Activated naive CD8-positive, alpha-beta T cell treated with anti-CD3 and anti-CD28 coated beads, Interleukin-2, amount 10 ng/mL, durations not matched to agents 7 days and 5 days (primary cell): ENCODE measurements around the gene SLC1A6. TPM values are rescaled to one million over a fixed set of nuclear protein-coding genes. Genes with fewer than 3 reads are reported as not detected.
"Not testable (repeated sequence)": the region's sequence is repeated elsewhere in the genome, so short reads cannot be mapped to it uniquely, and the experiment has no call there.

Source experiments
- ATAC-seq: fragments of 150-1000 bp; cut with Tn5 transposase; one replicate; pipeline ENCODE4 v1.10.0; 2021; ENCODE audit warnings: low read depth, moderate library complexity
- POLR2A ChIA-PET: fragments of 350-600 bp; sonication (Branson Sonifier 250); formaldehyde crosslinking; loops from one replicate; lab custom pipeline; 2021; ENCODE audit warnings: antibody characterized with exemption; lab: Charles Lee
- DNase-seq: peaks from one replicate; pipeline ENCODE4 v3.0.0; 2021
- H3K27ac Mint-ChIP-seq: one replicate; pipeline ENCODE4 v1.8.0; 2022; ENCODE audit warnings: mild to moderate bottlenecking, mixed read lengths
- H3K27me3 Mint-ChIP-seq: one replicate; pipeline ENCODE4 v1.8.0; 2022; ENCODE audit warnings: mild to moderate bottlenecking, moderate library complexity, mixed read lengths
- H3K36me3 Mint-ChIP-seq: one replicate; pipeline ENCODE4 v1.8.0; 2021; ENCODE audit warnings: mild to moderate bottlenecking, mixed read lengths
- H3K4me1 Mint-ChIP-seq: one replicate; pipeline ENCODE4 v1.8.0; 2021; ENCODE audit warnings: mixed read lengths
- H3K4me3 Mint-ChIP-seq: one replicate; pipeline ENCODE4 v1.8.0; 2022; ENCODE audit warnings: mild to moderate bottlenecking, moderate library complexity, mixed read lengths
- H3K9me3 Mint-ChIP-seq: one replicate; pipeline ENCODE4 v1.8.0; 2021; ENCODE audit warnings: mixed read lengths
- total RNA-seq, 2 experiments: library from RNA; stranded (reverse); gene quantifications; one replicate each; pipeline ENCODE4 v1.2.3, GENCODE V29; 2021

The SLC1A6 gene
- not detected for total RNA-seq

DNA sequence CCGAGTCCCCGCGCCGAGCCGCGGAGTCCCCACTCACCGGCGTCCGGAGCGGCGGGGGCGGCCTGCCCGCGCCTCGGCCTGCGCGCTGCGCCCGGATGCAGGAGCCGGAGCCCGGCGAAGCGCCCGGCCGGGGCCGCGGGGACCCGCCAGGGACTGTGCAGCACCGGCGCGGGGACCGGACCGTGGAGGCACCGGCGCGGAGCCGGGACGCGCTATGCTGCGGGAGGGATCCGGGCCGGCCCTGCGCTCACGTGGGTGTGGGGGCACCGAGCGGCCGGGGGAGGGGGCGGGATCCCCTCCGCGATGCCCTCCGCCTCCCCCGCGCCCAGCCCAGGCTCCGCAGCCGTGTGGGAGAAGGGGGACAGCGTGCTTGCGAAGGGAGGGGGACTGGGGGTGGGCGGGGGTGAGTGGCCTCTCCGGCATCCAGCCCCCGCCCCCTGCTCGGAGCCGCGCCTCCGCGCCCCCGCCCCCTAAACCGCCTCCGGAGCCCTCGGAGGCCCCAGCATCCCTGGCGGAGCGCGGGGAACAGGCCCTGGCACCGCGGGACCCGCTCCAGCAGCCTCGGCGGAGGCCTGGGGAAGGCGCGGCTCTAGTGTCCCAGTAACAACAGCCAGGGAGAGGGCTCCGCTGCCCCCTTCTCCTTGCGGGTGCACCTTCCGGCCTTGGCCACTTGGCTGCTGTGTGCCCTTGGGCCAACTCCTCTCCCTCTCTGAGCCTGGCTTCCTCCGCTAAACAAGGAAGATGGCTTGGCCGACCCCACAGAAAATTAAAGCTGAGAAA is at the start of gene SLC1A6:
SLC1A6 (minus strand) TSS at position 389 of the 780 bp plus-strand sequence. CDS start 6,954 bp downstream, outside the sequence.
- POLR2A ChIA-PET, result no interaction called here
- Mint-ChIP-seq H3K27me3 (peaks cover 35% of the 10 kb centered on the region), H3K36me3 (no peaks in the 10 kb centered on the region), H3K9me3 (no peaks in the 10 kb centered on the region), H3K4me3 (peak within 1 kb of the TSS; percentile 46), H3K27ac (no peak within 1 kb of the TSS), H3K4me1 (peaks cover 4% of the 10 kb centered on the region)
- DNase-seq (peak; percentile 34), ATAC-seq (no peak)

DNA sequence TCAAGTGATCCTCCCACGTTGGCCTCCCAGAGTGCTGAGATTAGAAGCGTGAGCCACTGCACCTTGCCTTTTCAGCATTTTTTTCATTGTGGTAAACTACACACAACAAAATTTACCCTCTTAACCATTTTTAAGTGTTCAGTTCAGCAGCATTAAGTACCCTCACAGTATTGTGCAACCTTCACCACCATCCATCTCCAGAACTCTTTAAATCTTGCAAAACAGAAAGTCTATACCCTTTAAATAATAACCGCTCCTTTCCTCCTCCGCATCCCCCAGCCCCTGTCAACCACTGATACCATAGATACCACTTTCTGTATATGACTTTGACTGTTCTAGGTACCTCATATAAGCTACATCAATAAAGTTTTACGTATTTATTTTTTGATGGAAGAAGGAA is 48.8 kb upstream of the SLC1A6 start:
- H3K9me3 Mint-ChIP-seq, result no peaks in the 10 kb centered on the region
- POLR2A ChIA-PET, result no interaction called here

DNA sequence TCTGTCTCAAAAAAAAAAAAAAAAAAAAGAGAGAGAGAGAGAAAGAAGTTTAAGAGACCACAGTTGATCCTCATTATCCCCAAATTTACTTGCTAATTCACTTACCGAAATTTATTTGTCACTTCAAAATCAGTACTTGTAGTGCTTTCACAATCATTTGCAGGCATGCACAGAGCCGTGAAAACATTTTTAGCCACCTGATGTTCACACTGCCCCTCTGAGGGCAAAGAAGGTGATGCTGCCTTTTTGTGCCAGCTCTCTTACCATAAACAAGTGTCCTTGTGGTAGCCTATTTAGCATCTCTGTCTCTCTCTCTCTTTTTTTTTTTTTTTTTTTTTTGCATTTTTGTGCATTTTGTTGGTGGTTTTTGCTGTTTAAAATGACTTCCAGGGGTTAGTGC is 45.6 kb upstream of the SLC1A6 start:
- Mint-ChIP-seq H3K27me3 (peaks cover 6% of the 10 kb centered on the region), H3K4me3 (no peak overlapping the region), H3K9me3 (no peaks in the 10 kb centered on the region), H3K4me1 (no peaks in the 10 kb centered on the region), H3K36me3 (no peaks in the 10 kb centered on the region), H3K27ac (no peak overlapping the region)
- ATAC-seq (no peak), DNase-seq (no peak)
- POLR2A ChIA-PET, result no interaction called here

More for the DNA sequence above, 48.8 kb upstream of the SLC1A6 start:
- H3K27me3 Mint-ChIP-seq, result peaks cover 6% of the 10 kb centered on the region
- ATAC-seq (no peak), DNase-seq (no peak)
- no peak overlapping the region for H3K4me3 Mint-ChIP-seq
- no peaks in the 10 kb centered on the region for H3K4me1 Mint-ChIP-seq
- no peaks in the 10 kb centered on the region for H3K36me3 Mint-ChIP-seq
- H3K27ac Mint-ChIP-seq, result no peak overlapping the region

DNA sequence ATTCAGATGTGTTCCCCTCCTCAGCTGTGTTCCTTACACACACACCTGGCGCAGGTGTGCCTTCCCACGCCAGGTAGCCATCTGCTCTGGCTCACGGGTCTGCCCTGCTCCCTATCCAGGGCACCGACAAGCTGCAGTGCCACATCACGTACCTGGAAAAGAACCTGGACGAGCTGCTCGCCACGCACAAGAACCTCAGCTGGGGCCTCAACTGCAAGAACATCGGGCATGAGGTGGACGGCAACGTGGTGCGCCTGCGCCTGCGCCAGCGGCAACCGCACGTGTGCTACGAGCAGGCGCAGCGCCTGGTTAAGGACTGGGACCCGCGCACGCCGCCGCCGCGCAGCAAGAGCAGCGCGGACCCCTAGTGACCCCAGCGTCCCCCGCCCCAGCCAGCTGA is 43.1 kb upstream of the SLC1A6 start:
- H3K4me3 Mint-ChIP-seq, result no peak overlapping the region
- no peaks in the 10 kb centered on the region for H3K36me3 Mint-ChIP-seq
- H3K27ac Mint-ChIP-seq, result no peak overlapping the region
- no peaks in the 10 kb centered on the region for H3K4me1 Mint-ChIP-seq
- ATAC-seq, result no peak
- H3K9me3 Mint-ChIP-seq, result no peaks in the 10 kb centered on the region
- H3K27me3 Mint-ChIP-seq, result peaks cover 4% of the 10 kb centered on the region
- DNase-seq, result no peak
- POLR2A ChIA-PET, result no interaction called here

DNA sequence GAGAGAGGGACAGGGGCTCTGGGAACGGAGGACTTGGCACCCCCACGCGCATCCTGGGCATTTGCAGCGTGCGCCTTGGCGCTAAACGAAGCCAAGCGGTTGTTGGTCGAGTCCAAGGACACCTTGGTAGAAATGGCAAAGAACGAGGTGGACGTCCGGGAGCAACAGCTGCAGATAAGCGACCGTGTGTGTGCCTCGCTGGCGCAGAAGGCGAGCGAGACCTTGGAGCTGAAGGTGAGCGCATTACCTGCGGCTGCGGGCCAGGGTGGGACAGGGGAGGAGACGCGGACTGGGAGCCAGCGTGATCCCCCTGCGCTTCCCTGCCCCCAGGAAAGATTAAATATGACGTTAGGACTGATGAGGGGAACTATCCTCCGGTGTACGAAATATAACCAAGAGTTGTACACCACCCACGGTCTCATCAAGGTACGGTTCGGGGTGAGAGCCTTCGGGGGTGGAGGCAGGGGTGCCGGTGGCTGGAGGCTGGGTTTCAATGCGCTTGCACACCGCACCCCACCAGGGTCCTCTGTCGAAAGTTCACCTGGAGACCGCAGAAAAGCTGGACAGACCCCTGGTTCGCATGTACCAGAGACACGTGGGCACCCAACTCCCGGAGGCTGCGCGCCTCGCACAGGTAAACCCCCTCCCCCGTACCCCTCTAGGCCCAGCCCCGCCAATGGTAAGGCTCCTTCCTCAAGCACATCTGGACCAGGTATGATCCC is 41.8 kb upstream of the SLC1A6 start:
- Mint-ChIP-seq H3K4me1 (no peaks in the 10 kb centered on the region), H3K9me3 (no peaks in the 10 kb centered on the region), H3K27me3 (peaks cover 4% of the 10 kb centered on the region), H3K36me3 (no peaks in the 10 kb centered on the region), H3K27ac (no peak overlapping the region), H3K4me3 (no peak overlapping the region)
- ATAC-seq (no peak), DNase-seq (no peak)
- POLR2A ChIA-PET, result no interaction called here

DNA sequence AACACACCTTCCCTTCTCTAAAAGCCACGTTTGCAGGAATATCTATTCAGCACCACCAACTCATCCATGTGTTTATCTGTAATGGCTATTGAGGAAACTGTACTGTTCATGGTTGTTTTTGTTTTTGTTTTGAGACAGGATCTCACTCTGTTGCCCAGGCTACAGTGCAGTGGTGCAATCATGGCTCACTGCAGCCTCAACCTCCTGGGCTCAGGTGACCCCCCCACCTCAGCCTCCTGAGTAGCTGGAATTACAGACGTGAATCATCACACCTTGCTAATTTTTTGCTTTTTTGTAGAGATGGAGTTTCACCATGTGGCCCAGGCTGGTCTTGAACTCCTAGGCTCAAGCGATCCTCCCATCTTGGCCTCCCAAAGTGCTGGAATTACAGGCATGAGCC is 39.2 kb upstream of the SLC1A6 start:
- H3K9me3 Mint-ChIP-seq, H3K27ac Mint-ChIP-seq, H3K27me3 Mint-ChIP-seq, H3K4me3 Mint-ChIP-seq, DNase-seq, H3K36me3 Mint-ChIP-seq, H3K4me1 Mint-ChIP-seq, POLR2A ChIA-PET, ATAC-seq: not testable (repeated sequence)

DNA sequence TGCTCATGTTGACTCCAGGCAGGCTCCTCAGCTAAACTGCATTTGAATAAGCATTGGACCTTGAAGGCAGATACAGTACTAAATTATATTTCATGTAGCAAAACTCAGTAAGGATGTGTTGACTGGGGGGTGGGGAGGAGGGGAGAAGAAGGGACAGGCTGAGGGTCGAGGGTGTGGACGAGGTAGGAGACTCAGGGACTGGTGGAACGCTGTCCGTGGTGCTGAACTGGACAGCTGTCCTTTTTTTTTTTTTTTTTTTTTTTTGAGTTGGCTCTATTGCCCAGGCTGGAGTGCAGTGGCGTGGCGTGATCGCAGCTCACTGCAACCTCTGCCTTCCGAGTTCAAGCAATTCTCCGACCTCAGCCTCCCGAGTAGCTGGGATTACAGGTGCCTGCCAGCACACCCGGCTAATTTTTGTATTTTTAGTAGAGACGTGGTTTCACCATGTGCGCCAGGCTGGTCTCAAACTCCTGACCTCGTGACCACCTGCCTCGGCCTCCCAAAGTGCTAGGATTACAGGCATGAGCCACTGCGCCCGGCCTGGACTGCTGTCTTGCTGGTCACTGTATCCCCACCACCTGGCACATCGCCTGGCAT is 36.4 kb upstream of the SLC1A6 start:
- ATAC-seq (no peak), DNase-seq (peak; percentile 36)
- POLR2A ChIA-PET, result interaction anchor here (0.7 kb wide), 1 partner anchor 24 kb away, joined by 5 read pairs; no protein-coding TSS in a partner anchor
- Mint-ChIP-seq H3K4me1 (no peaks in the 10 kb centered on the region), H3K27ac (no peak overlapping the region), H3K27me3 (peaks cover 2% of the 10 kb centered on the region), H3K36me3 (no peaks in the 10 kb centered on the region), H3K4me3 (no peak overlapping the region), H3K9me3 (no peaks in the 10 kb centered on the region)

DNA sequence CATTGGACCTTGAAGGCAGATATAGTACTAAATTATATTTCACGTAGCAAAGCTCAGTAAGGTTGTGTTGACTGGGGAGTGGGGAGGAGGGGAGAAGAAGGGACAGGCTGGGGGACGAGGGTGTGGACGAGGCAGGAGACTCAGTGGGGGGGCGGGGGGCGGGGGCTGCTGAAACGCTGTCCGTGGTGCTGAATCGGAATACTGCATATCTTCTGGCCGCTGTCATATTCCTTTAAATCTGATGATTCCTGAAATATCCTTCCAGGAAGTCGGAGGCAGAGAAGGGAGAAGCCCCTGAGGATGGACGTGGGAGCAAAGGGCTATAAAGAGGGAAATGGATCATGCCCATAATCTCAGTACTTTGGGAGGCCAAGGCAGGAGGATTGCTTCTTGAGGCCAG is 34.9 kb upstream of the SLC1A6 start:
- no peak for ATAC-seq
- DNase-seq, result no peak
- Mint-ChIP-seq H3K4me1 (no peaks in the 10 kb centered on the region), H3K4me3 (no peak overlapping the region), H3K27ac (no peak overlapping the region), H3K9me3 (no peaks in the 10 kb centered on the region), H3K27me3 (peaks cover 12% of the 10 kb centered on the region), H3K36me3 (no peaks in the 10 kb centered on the region)
- POLR2A ChIA-PET, result no interaction called here

DNA sequence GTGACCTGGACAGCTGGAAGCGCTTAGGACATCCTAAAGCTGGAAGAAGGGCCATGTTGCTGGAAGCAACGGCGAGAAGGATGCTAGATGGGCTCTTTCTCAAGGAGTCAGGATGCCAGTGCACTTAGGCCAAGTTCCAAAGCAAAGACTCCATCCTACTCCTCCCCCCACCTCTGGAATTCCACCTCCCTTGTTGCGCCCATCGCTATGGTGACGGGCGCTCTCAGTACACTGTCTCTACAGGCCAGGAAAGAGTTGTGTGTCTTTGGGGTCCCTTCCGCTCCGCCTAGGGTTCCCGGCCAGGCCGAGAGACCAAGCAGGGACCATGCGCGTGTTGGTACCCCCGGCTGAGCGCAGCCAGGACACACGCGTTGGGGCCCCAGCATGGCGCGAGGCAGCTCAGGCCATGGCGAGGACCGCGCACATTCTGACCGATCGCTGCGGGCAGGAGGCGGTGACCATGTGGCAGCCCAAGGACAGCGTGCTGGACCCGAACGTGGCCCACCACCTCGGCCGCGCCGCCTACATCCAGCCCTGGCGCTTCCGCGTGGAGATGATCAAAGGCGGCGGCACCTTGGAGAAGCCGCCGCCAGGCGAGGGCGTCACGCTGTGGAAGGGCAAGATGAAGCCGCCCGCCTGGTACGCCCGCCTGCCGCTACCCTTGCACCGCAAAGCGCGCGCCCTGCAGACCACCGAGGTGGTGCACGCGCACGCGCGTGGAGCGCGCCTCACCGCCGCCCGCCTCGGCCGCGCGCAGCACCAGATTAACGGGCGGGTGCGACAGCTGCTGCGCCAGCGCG is 31.0 kb upstream of the SLC1A6 start:
- no peaks in the 10 kb centered on the region for H3K36me3 Mint-ChIP-seq
- DNase-seq, result no peak
- ATAC-seq, result no peak
- no peak overlapping the region for H3K27ac Mint-ChIP-seq
- H3K9me3 Mint-ChIP-seq, result no peaks in the 10 kb centered on the region
- H3K27me3 Mint-ChIP-seq, result peaks cover 12% of the 10 kb centered on the region
- no peak overlapping the region for H3K4me3 Mint-ChIP-seq
- POLR2A ChIA-PET, result no interaction called here
- H3K4me1 Mint-ChIP-seq, result no peaks in the 10 kb centered on the region

DNA sequence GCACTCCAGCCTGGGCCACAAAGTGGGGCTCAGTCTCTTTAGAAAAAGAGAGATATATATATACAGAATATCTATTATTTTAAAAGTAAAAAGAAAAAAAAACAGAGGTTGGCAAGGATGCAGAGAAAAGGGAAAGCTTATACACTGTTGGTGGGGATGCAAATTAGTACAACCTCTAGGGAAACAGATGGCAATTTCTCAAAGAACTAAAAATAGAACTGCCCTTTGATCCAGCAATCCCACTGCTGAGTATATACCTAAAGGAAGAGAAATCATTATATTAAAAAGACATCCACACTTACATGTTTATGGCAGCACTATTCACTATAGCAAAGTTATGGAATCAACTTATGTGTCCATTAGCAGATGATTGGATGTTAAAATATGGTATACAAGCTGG is 28.6 kb upstream of the SLC1A6 start:
- no peak for ATAC-seq
- Mint-ChIP-seq H3K4me3 (no peak overlapping the region), H3K36me3 (no peaks in the 10 kb centered on the region), H3K4me1 (no peaks in the 10 kb centered on the region), H3K27ac (no peak overlapping the region), H3K27me3 (peaks cover 12% of the 10 kb centered on the region), H3K9me3 (no peaks in the 10 kb centered on the region)
- POLR2A ChIA-PET, result no interaction called here
- DNase-seq, result no peak

DNA sequence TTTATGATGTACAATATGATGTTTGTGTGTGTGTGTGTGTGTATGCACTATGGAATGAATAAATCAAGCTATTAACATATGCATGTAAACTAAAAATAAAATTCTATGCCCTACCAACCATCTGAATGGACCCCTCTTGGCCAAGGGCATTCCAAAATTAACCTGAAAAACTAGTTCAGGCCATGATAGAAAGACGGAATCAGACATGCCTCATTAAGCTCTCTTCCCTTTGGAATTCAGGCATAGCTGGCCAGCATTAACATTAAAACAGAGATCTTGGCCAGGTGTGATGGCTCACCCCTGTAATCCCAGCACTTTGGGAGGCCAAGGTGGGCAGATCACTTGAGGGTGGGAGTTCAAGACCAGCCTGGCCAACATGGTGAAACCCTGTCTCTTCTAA is 18.3 kb upstream of the SLC1A6 start:
- Mint-ChIP-seq H3K27me3 (peaks cover 4% of the 10 kb centered on the region), H3K36me3 (no peaks in the 10 kb centered on the region), H3K9me3 (peaks cover 1% of the 10 kb centered on the region), H3K27ac (no peak overlapping the region), H3K4me3 (no peak overlapping the region), H3K4me1 (no peaks in the 10 kb centered on the region)
- POLR2A ChIA-PET, result no interaction called here
- DNase-seq (no peak), ATAC-seq (no peak)

DNA sequence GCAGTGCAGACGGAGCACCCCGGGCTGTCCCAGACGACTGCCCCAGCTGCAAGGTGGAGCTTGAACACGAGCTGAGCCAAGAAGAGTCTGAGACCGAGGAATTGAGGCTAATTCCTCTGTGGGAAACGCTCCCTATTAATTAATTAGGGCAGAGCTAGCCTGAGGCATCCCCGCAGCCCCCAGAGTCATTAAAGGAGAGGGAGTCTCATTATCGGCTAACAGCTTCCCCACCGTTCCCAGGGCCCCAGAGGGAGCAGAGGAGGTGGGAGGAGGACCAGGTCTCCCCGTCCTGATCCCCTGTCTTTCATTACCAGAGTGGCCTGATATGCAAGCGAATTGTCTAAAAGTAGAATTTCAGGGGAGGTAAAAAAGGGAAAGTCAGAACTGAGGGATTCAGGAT is 13.1 kb upstream of the SLC1A6 start:
- Mint-ChIP-seq H3K36me3 (no peaks in the 10 kb centered on the region), H3K4me1 (no peaks in the 10 kb centered on the region), H3K9me3 (peaks cover 1% of the 10 kb centered on the region), H3K4me3 (no peak overlapping the region), H3K27me3 (peaks cover 3% of the 10 kb centered on the region), H3K27ac (no peak overlapping the region)
- DNase-seq, result no peak
- POLR2A ChIA-PET, result no interaction called here
- ATAC-seq, result no peak

DNA sequence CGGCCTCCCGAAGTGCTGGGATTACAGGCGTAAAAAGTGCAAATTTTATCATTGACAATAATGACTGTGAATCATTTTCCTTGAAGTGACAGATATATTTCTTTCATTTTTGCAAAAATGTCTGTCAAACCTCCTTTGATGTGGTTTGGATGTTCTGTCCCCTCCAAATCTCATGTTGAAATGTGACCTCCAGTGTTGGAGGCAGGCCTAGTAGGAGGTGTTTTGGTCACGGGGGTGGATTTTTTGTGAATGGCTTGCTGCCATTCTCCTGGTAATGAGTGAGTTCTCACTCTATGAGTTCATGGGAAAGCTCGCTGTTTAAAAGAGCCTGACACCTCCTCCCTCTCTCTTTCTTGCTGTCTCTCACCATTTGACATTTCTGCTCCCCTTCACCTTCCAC is 5.5 kb upstream of the SLC1A6 start:
- no peaks in the 10 kb centered on the region for H3K36me3 Mint-ChIP-seq
- POLR2A ChIA-PET, result no interaction called here

More for the DNA sequence above, 5.5 kb upstream of the SLC1A6 start:
- Mint-ChIP-seq H3K9me3 (no peaks in the 10 kb centered on the region), H3K27me3 (peaks cover 13% of the 10 kb centered on the region), H3K4me3 (no peak overlapping the region), H3K27ac (no peak overlapping the region), H3K4me1 (no peaks in the 10 kb centered on the region)
- DNase-seq (no peak), ATAC-seq (no peak)
